Peyer's patch (tissue), 4 donors: ENCODE measurements around the gene SULF2. TPM values are rescaled to one million over a fixed set of nuclear protein-coding genes. Genes with fewer than 3 reads are reported as not detected.
A peak's percentile ranks its signal among the peaks of the same experiment; 100 is the strongest.

Experiments
- DNase-seq, 3 donors: peaks; one replicate each; pipeline ENCODE4 v3.0.0-alpha.2; 2017 to 2019
- H3K27ac ChIP-seq, 4 donors: fragments of 200-600 bp; sonication (generic); one replicate each; pipeline ENCODE4 v1.5.1; 2016 to 2019
- H3K27me3 ChIP-seq, 2 donors: fragments of 200-600 bp; sonication (generic); one replicate each; pipeline ENCODE4 v1.5.1; 2019
- H3K36me3 ChIP-seq, 3 donors: fragments of 200-600 bp; sonication (generic); one replicate each; pipeline ENCODE4 v1.5.1; 2016 to 2019
- H3K4me1 ChIP-seq, 4 donors: fragments of 200-600 bp; sonication (generic); one replicate each; pipeline ENCODE4 v1.5.1; 2016 to 2019
- H3K4me3 ChIP-seq, 4 donors: fragments of 200-600 bp; sonication (generic); 1 replicate in 3 of 4; 2 replicates in 1 of 4; pipeline ENCODE4 v1.5.1; 2016 to 2019; ENCODE audit warnings: mild to moderate bottlenecking in 1 of 4
- H3K9me3 ChIP-seq, 4 donors: fragments of 200-600 bp; sonication (generic); one replicate each; pipeline ENCODE4 v1.5.1; 2016 to 2019; ENCODE audit warnings: mild to moderate bottlenecking in 1 of 4
- POLR2A ChIP-seq, 2 donors: fragments of 450-650 bp; IDR thresholded peaks; one replicate each; pipeline ENCODE4 v1.5.1; 2017; ENCODE audit warnings: antibody characterized with exemption in 2 of 2, mild to moderate bottlenecking in 2 of 2, moderate library complexity in 2 of 2
- small RNA-seq, 2 donors: library from RNA; depleted of rRNA; stranded (forward); fragments of <200 nt; gene quantifications; one replicate each; pipeline ENCODE3, GENCODE V24; 2016
- total RNA-seq, 4 donors: library from RNA; depleted of rRNA; stranded (reverse); fragments of >200 nt; gene quantifications; one replicate each; pipeline ENCODE4 v1.1.0, GENCODE V29; 2016
- TF ChIP-seq, protein P1 (sequence below), 6 experiments: fragments of 450-650 bp in 4 of 6; fragments of 200-600 bp in 2 of 6; sonication (generic) in 1 of 6; IDR thresholded peaks; one replicate each; pipeline ENCODE4 v1.5.1; 2017 to 2019; ENCODE audit warnings: antibody characterized with exemption in 6 of 6, mild to moderate bottlenecking in 3 of 6, moderate library complexity in 1 of 6

The SULF2 gene
- total RNA-seq, 4 donors from 2014 or later, result 32.4 to 168 (median 52.5) TPM

DNA sequence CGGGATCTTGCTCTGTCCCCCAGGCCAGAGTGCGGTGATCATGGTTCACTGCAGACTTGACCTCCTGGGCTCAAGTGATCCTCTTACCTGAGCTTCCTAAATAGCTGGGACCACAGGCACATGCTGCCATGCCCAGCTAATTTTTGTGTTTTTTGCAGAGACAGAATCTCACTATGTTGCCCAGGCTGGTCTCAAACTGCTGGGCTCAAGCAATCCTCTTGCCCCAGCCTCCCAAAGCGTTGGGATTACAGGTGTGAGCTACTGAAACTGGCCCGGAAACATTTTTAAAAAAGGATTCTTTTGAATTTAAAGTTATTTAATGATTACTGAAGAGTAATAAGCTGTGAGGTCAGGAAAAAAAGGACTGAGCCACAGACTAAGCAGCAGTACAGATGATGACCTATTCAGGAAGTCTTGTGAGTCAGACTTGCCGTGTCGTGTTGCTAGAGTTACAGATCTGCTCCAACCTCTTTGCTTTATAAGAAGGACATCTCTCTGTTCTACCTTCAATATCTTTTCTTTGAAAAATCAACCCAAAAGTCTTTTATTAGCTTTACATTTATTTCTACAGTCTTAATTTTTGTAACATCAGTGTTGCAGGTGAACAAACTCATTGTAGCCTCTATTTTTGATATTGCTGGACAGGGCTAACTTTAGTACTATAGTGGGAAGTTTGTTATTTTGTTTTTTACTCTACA, 174.9 kb downstream of the SULF2 start:
- no peak for TF ChIP-seq POLR2A (IDR thresholded peaks at IDR 0.05)
- TF ChIP-seq, protein P1, sequence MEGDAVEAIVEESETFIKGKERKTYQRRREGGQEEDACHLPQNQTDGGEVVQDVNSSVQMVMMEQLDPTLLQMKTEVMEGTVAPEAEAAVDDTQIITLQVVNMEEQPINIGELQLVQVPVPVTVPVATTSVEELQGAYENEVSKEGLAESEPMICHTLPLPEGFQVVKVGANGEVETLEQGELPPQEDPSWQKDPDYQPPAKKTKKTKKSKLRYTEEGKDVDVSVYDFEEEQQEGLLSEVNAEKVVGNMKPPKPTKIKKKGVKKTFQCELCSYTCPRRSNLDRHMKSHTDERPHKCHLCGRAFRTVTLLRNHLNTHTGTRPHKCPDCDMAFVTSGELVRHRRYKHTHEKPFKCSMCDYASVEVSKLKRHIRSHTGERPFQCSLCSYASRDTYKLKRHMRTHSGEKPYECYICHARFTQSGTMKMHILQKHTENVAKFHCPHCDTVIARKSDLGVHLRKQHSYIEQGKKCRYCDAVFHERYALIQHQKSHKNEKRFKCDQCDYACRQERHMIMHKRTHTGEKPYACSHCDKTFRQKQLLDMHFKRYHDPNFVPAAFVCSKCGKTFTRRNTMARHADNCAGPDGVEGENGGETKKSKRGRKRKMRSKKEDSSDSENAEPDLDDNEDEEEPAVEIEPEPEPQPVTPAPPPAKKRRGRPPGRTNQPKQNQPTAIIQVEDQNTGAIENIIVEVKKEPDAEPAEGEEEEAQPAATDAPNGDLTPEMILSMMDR (IDR thresholded peaks at IDR 0.05), result no peak

DNA sequence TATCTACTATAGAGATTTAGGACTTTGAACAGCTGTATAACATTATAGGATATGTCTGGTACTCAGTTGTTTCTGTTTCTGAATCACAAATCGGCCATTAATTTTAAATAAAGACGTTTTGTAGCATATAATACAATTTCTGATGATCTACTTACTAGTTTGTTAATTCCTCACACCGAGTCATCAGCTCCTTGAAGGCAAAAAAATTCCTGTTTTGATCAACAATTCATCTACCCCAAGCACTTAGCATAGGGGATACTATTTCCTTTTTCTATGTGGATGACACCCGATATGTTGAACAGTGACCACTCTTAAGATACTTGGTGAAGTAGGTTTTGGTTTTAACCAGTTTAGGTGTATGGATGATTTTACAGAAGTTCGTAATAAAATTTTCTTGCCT, 176.3 kb downstream of the SULF2 start:
- peaks cover 0 to 22% (median 5%) of the 10 kb centered on the region in 4 donors for H3K4me1 ChIP-seq
- TF ChIP-seq POLR2A (IDR thresholded peaks at IDR 0.05), result no peak
- TF ChIP-seq, protein P1 (IDR thresholded peaks at IDR 0.05), result no peak
- no peaks in the 10 kb centered on the region for H3K27me3 ChIP-seq
- no peak for DNase-seq
- no peaks in the 10 kb centered on the region for H3K9me3 ChIP-seq
- H3K36me3 ChIP-seq, result no peaks in the 10 kb centered on the region
- no peak overlapping the region for H3K27ac ChIP-seq
- no peak overlapping the region for H3K4me3 ChIP-seq

More for the DNA sequence above, 174.9 kb downstream of the SULF2 start:
- Histone ChIP-seq H3K36me3 (no peaks in the 10 kb centered on the region), H3K27ac (peak overlapping the region; percentile 15 to 57 (median 30)), H3K27me3 (no peaks in the 10 kb centered on the region), H3K9me3 (no peaks in the 10 kb centered on the region), H3K4me1 (peaks cover 0 to 22% (median 5%) of the 10 kb centered on the region in 4 donors), H3K4me3 (no peak overlapping the region)
- peak in 2 of 3 donors; percentile 63 to 87 for DNase-seq

Small RNAs within 50 kb of the gene (small RNA-seq; reads per million reads assigned to genes)
- 0 reads per million in 2 donors for gene RNU7-173P
